Activated CD4-positive, alpha-beta T cell treated with anti-CD3 and anti-CD28 coated beads for 48 hours (primary cell): ENCODE measurements around the gene ARF1.

Experiments used
- DNase-seq: peaks from one replicate; pipeline ENCODE4 v3.0.0-alpha.2; 2020

The ARF1 gene

DNA sequence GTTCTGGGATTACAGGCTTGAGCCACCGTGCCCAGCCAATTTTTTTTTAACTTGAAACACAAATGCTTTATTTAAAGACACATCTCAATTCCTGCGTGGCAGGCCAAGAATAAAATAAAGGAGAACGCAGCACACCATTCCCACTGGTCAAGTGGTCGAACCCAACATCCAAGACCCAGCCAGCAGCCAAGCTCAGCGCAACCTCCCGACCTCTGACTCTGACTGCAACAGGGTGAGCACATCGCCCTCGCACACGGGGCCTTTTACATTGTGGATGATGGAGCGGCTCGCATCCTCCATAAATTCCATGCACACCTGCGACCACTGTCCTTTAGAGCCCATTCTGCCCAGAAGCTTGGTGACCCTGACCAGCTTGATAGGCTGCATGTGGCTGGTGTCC lies 52.1 kb downstream of the ARF1 start:
- no peak for DNase-seq

DNA sequence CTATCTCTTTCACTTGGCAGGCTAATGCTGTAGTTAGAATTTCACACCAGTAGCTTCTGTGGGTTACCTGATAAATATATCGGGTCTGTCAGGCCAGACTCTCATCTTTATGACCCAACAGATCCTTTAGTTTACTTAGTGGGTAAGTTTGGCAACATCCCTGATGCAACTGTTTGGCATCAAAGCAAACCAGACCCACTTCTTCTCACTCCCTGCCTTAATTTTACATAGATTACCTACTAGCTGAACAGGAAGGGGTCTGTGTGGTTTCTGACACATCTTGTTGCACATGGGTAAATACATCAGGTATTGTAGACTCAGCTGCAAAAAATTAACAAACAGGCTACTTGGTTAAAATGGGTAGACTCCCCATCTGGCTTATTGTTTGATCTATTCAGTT lies 54.4 kb downstream of the ARF1 start:
- DNase-seq, result no peak

DNA sequence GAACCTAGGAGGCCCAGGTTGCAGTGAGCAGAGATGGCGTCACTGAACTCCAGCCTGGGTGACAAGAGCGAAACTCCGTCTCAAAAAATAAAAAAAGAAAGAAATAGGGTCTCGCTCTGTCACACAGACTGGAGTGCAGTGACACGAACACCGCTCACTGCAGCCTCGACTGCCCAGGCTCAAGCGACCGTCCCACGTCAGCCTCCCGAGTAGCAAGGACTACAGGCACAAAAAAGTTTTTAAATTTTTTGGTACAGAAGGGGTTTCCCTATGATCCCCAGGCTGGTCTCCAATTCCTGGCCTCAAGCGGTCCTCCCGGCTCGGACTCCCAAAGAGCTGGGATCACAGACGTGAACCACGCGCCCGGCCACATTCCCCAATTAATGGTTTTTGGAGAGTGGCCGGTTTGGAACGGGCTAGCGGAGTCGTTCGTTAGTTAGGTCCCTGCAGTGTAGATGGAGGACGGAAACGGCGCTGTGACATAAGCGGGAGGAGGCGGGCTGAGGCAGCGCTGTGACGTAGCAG lies 57.0 kb downstream of the ARF1 start:
- DNase-seq, result no peak

DNA sequence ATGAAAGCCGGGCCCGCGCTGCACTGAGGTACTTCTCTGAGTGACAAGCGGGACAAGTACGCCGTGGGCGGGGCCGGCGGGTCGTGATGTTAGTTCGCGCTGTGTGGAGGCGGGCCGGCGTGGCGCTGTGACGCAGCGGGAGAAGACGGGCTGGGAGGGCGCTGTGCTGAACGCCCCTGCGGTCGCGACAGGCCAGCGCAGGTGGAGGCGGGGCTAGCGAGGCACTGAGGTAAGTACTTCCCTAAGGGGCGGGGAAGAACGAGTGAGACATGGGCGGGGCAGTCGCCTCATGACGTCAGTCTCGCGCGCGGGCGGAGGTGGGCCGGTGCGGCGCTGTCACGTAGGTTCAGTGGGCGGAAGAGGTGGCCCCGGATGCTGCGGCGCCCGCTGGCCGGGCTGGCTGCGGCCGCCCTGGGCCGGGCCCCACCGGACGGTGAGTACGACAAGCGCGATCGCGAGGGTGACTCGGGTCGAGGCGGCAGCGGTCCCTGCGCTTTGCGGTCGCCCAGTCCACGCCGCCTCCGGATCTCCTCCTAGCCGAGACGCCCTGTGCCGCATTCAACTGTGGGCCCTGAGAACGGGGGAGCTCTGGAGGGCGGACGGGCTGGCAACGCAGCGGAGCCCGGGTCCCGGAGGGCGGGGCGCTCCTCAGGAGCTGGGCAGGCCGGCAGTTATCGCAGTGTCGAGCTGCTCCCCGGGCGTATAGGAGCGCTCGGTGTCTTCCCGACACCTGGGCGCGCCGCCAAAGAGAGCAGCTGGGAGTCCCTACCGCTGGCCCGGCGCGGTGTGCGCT lies 57.6 kb downstream of the ARF1 start, which contains the start of gene GUK1:
TSS of gene GUK1 (plus strand) at position 349 of the 793 bp plus-strand sequence. CDS start at position 373, 24 bp downstream.
- DNase-seq, result peak; percentile 100

DNA sequence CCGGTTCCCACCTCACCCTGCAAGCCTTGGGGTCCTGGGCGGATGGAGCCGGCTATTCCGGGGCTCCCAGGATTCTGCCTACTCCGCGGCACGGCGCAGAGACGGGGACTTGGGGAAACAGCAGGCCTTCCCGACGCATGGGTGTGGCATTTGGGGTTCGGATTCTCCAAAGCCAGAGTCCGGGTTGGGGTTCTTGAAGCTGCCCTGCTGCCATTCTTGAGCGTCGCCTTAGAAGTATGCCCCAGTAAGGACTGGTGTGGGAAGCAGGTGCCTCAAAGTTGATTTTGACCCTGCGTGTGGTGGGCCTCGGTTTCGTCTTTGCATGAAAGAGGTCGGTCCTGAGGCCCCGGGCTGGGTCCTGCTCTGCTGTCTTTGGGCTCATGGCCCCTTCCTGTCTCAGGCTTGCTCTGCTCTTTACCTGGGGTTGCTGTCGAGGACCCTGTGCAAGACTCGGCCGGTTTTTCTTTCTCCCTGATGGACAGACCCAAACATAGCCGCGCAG lies 58.3 kb downstream of the ARF1 start:
- DNase-seq, result no peak

DNA sequence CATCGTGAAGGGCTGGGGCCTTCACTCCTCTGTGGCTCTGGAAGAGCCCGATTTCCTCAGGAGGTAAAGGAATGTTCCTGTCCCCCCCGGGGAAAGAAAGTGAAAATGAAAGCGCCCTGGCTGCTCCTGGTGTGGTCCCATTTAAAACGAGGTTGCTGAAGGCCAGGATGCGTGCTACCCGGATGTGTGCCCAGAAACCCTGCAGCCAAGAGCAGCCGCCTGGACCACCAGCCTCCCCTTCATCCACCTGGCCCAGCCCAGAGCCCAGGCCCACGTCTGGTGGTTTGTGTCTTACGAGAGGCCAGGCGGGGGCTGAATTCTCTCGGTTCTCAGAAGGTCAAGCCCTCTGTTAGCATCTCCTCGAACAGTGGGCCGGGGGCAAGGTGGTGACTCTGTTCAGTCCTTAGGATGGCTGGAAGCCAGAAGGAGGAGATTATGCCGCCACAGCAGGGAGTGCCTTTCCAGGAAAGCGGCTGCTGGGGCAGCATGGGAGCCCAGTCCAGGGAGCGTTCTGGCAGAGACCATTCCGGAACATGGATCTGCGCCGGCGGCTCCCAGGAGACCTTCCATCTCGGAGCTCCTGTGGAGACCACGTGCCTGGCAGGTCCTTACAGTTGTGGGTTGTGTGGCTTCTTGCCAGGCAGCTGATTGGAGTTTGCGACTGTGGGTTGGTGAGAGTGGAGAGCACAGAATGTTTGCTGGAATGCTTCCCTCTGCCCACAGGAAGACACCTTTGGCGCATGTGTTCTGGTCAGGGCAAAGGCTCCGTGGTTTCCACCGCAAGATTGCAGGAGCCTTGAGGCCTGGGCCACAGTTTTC lies 58.9 kb downstream of the ARF1 start:
- DNase-seq, result peak; percentile 43

DNA sequence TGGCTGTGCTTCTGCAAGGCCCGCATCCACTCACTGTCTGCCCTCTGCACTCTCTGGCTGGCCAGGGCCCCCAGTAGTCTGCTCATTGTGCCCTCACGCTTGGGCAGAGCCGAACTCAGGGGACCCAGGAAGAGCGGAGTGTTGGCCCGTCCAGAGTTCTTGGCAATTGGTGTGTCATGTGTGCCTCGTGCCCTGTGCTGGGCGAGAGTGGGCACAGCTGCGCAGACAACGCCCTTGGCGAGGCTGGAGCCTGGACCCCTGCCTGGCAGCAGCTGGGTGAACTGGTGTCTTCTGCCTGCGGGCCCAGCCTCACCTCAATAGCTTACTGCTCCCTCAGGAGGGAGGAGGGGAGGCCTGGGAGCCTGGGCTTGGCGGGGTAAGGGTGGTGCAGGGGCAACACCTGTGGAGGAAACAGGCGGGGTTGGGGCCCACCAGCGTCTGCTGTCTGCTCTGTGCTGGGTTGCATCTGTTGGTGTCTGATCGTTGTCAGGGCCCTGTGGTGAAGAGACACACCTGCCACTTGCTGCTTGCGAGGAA lies 59.7 kb downstream of the ARF1 start:
- no peak for DNase-seq

DNA sequence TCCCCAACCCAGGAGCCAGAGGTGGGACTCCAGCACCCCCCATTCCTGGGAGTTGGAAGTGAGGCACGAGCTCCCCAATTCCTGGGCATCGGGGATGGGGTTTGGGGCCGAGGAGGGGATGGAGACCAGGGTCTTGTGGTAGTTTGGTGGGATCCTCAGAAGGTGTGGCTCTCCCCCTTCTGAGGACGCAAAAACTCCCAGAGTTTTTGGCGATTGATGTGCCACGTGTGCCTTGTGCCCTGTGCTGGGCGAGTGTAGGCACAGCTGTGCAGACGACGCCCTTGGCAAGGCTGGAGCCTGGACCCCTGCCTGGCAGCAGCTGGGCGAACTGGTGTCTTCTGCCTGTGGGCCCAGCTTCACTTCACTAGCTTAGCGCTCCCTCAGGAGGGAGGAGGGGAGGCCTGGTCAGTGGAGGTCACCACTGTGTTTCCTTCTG lies 60.2 kb downstream of the ARF1 start:
- DNase-seq, result no peak

DNA sequence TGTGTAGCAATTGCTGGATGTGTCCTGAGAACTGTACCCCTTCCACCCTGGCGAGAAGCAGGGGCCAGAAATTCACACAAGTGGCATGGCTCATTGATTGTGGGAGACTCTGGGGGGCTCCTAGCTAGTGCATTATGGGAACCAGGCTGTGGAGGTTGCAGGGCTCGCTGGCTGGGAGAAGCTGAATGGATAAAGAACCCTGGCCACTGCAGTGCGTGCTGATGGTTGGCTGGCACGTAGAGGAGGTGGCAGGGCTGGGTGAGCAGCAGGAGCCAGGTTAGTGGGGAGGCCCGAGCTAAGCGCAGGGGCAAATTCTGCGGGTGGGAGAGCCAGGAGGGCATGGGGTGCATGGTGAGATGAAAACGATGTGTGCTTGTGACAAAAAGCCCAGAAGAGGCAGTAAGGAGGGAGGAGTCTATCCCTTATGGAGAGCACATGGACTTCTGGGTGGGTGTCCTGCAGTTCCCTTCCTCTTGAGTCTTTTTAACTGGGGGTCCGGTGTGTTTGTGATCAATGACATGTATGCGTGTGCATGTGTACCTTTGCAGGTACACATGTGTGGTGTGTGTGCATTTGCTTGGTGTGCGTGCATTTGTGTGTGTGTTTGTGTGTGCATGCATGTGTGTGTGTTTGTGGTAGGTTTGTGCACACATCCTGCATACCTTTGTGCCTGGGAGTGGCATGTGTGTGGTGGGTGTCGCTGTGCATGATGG lies 61.1 kb downstream of the ARF1 start:
- no peak for DNase-seq

DNA sequence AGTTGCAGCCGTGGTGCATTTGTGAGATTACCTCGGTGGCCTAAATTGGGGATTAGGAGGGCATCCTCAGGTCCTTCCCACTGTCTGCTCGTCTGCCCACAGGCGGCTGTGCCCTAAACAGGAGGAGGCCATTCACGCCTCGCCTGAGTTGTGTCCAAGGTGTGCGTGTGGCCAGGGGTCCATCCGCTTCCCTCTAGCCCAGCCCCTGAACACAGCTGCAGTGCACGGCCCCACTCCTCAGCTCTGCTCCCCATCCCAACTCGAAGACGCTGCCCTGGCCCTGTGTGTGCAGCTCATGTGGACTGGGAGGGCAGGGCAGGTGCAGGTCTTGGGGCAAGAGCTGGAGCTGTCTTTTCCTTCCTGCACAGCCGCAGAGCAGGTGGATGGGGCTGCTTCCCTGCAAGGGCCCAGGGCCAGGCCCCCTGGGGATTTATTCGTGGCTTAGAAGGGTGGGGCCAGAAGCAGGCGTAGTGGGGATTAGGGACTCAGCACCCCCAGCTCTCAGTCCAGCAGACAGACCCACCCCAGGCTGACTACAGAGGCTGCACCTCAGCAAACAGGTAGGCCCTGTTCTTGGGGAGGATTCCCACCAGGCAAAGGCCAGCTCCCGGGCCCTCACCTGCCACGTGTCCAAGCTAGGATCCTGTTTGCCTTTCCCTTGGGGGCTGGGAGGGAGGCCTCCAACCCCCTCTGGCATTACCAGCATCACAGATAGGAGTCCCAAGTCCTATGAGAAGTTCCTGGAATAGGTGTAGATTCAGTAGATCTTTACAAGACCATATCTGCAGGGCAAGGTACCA lies 61.9 kb downstream of the ARF1 start:
- no peak for DNase-seq

DNA sequence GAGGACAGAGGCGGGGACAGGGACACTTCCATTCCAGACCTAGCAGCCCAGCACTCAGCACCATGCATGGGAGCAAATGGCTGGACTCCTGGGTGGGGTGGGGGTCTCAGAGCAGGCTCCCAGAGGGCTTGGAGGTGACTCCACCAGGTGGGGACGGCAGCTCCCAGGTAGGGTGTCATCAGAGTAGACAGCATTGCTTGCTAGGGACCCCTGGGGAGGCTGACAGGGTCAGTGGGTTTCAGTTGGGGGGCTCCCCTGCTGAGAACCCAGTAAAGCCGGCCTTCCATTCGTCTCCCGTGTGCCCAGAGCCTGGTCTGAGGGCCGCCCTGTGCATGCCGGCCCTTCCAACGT lies 62.5 kb downstream of the ARF1 start:
- no peak for DNase-seq

DNA sequence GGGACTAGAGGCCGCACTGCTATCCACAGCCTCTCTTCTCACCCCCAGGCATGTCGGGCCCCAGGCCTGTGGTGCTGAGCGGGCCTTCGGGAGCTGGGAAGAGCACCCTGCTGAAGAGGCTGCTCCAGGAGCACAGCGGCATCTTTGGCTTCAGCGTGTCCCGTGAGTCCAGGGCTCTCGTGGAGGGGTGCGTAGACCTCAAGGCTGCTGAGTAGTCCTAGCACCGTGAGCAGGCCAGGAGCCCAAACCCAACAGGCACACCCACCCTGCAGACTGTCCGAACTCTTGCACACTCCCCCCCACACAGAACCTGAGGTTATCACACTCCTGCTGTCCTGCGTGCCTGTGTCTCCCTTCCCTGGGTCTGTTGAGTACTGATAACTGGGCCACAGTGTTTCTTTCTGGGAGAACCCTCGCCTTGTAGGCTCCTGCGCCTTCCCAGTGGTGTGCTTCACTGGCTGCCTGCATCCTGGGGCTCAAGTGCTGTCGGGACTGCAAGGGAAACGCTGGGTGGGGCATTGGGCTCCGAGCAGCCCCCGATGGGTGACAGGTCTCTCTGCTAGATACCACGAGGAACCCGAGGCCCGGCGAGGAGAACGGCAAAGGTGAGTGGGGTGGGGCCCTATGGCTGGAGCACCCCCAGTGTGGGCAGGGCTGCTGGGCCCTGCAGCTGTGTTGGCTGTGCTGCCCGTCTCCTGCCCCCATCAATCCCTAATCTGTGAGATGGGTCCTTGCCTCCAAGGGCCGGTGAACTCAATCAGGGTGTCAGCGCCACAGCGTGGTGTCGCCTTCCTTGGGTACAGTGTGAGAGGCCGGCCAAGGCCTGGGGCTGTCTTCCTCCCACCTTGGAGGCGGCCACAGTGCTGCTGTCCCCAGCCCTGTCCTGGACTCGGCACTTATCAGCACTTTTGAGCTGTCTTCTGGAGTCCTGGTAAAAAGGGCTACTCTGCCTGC lies 63.2 kb downstream of the ARF1 start:
- no peak for DNase-seq

DNA sequence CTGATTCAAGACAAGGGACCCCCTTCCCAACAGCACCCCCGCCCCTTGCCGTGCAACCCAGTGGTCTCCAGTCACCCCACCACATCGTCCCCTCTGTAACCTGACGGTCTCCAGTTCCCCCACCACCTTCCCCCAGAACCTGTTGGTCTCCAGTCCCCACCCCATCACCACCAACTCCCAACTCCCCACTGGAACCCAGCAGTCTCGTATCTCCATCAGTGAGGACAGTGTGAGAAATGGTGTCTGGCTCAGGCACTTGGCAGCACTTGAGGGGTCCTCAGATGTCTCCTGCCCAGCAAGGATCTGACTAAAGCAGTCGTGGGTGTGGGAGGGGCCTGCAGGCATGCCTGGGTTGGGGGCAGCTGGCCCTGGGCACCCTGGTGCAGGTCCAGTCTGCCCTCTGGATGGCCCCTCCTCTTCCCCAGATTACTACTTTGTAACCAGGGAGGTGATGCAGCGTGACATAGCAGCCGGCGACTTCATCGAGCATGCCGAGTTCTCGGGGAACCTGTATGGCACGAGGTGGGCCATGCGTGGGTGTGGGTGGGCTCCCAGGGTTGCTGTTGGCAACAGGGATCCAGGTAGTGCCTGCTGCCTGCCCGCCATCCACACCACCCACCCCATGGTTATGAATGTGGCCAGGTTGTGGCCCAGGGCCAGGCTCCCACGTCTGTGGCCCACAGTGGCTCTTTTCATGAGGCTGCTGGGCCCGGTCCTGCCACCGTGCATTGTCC lies 64.1 kb downstream of the ARF1 start:
- DNase-seq, result no peak

DNA sequence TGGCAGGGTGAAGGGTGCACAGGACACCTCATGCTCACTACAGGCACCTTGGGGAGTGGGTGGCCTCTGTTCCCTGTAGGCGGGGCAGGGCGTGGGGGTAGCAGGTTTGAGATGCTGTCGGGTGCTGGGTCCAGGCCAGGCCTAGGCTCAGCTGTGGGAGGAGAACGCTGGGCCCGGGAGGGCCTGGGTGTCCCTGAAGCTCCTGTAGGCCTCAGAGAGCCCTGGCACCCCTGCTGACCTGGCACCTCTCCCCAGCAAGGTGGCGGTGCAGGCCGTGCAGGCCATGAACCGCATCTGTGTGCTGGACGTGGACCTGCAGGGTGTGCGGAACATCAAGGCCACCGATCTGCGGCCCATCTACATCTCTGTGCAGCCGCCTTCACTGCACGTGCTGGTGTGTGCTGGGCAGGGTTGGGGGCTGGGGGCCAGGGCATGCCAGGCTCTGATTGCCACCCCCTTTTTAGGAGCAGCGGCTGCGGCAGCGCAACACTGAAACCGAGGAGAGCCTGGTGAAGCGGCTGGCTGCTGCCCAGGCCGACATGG lies 64.7 kb downstream of the ARF1 start:
- DNase-seq, result no peak

DNA sequence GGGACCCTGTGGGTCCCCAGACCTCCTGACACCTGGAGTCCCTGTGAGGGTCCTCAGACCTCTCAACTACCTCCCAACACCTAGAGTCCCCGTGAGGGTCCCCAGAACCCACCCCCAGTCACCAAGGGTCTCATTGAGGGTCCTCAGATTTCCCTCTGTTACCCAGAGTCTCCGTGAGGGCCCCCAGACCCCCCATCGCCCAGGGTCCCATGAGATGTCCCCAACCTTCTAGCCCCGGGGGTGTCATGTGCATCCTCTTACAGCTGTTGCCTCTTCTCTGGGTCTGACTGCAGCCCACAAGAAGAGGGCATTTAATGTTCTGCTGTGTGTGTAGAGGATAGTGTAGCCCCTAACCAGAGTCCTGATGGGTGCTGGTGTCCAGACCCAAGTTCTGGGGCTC lies 65.3 kb downstream of the ARF1 start:
- DNase-seq, result no peak

DNA sequence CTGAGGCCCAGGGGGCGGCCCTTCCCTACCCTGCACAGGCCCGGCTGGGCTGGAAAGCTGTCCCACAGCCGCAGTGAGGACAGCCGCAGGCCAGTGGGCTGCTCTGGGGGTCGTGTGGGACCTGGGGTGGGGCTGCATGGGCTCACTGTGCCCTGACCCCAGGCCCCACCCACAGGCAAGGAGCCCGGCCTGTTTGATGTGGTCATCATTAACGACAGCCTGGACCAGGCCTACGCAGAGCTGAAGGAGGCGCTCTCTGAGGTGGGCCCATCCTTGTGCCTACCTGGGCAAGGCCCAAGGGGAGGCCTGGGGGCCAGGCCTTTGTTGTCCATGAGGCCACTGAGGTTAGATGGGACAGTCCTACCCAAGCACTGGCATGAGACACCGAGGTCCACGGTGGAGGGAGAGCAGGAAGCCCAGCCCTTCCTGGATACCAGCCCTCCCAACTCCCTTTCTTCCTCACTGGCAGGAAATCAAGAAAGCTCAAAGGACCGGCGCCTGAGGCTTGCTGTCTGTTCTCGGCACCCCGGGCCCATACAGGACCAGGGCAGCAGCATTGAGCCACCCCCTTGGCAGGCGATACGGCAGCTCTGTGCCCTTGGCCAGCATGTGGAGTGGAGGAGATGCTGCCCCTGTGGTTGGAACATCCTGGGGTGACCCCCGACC lies 65.8 kb downstream of the ARF1 start:
- no peak for DNase-seq
